AG04450 (cell line): Measurements from ENCODE around the gene TMEM150C. TPM values are rescaled to one million over a fixed set of nuclear protein-coding genes. Genes with fewer than 3 reads are reported as not detected.

Experiments used
- CTCF ChIA-PET: fragments of 300-600, 350-600 bp; formaldehyde crosslinking; extraction: SDS; loops from one replicate; lab custom pipeline; 2022; ENCODE audit warnings: antibody characterized with exemption, inconsistent platforms; lab: Charles Lee
- POLR2A ChIA-PET: fragments of 350-600 bp; formaldehyde crosslinking; extraction: SDS; loops from one replicate; lab custom pipeline; 2021; ENCODE audit warnings: antibody characterized with exemption, inconsistent platforms; lab: Yijun Ruan, JAX
- DNase-seq: peaks from one replicate; pipeline ENCODE4 v3.0.0-alpha.2; 2011; ENCODE audit warnings: low read depth, low spot score
- H3K27ac ChIP-seq: one replicate; pipeline ENCODE4 v1.5.1; 2012; ENCODE audit warnings: low read depth, low read length, control low read depth
- H3K27me3 ChIP-seq: one replicate; pipeline ENCODE4 v1.6.0; 2012; ENCODE audit warnings: low read length; ENCODE audit not compliant: control insufficient read depth, insufficient read depth
- H3K4me3 ChIP-seq: 2 replicates; pipeline ENCODE4 v1.5.1; 2011; ENCODE audit warnings: mild to moderate bottlenecking, low read depth, low read length, control low read depth
- H3K9me3 ChIP-seq: 2 replicates; pipeline ENCODE4 v1.5.1; 2012; ENCODE audit warnings: low read length; ENCODE audit not compliant: control insufficient read depth, insufficient read depth
- CTCF ChIP-seq: IDR thresholded peaks from 2 replicates; pipeline ENCODE4 v1.5.1; 2011; ENCODE audit warnings: low read depth, low read length, control low read depth, inconsistent platforms
- polyA plus RNA-seq: library from polyadenylated mRNA; depleted of rRNA; stranded (reverse); fragments of >200 nt; gene quantifications from 2 replicates; pipeline ENCODE4 v1.2.3, GENCODE V29; 2011

The TMEM150C gene
- polyA plus RNA-seq, 1 experiment, result 0.06 TPM

DNA sequence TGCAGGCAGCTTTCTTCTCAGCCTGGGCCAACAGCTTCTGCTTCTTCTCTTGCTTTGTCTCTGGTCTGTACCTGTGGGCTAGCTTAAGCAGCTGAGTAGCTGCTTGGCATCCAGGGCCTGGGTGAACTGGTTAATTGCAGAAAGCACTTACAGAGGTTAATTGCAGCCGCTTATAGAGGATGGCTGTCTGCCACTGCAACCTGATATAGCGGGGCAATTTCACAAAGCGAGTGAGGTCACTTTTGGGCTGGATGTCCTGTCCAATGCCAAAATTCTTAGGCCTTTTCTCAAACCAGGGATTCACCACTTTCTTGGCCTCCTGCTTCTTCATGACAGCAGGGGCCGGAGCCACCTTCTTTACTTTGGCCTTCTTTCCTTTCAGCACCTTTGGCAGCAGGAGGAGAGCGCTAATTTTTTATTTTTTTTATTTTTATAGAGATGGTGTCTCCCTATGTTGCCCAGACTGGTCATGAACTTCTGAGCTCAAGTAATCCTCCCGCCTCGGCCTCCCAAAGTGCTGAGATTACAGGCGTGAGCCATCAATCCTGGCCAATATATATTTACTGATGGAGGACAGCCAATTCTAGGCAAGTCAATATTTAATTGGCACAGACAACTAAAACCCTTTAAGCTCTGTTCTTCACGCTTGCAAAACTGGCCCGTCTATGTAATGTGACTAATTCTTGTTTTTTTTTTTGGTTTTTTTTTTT lies 70.4 kb downstream of the TMEM150C start:
- Histone ChIP-seq H3K27me3 (peaks cover 2% of the 10 kb centered on the region), H3K27ac (no peak overlapping the region), H3K9me3 (no peaks in the 10 kb centered on the region), H3K4me3 (no peak overlapping the region)
- ChIA-PET POLR2A (no interaction called here), CTCF (no interaction called here)
- TF ChIP-seq CTCF, result no peak
- no peak for DNase-seq

DNA sequence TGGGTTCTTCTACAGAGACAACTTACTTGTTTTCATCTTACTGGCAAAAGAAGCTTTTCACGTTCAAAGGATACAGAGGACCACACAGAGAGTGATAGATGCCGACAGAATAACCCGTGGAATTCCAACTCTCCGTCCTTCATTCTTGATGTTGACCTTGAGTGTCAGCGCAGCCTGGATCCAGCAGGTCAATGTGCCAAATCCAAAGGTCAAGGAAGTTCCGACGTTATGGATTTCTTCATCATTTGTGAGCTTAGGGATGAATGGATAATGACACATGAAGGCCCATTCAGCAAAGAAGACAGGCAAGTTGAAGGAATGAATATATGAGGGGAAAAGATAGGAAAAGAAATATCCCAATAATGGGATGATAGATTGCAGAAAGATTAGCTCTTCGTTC lies 71.8 kb downstream of the TMEM150C start:
- ChIA-PET POLR2A (no interaction called here), CTCF (no interaction called here)
- Histone ChIP-seq H3K27me3 (no peaks in the 10 kb centered on the region), H3K27ac (no peak overlapping the region), H3K9me3 (no peaks in the 10 kb centered on the region), H3K4me3 (no peak overlapping the region)
- no peak for DNase-seq
- no peak for TF ChIP-seq CTCF

GRCh38 chr4:82489076-82489475 lies 72.7 kb downstream of the TMEM150C start:
- ChIA-PET CTCF (interaction anchor here (0.6 to 0.9 kb wide), 2 partner anchors 16 to 522 kb away, joined by 3 read pairs; no protein-coding TSS in a partner anchor), POLR2A (no interaction called here)
- H3K4me3 ChIP-seq, result no peak overlapping the region
- H3K9me3 ChIP-seq, result no peaks in the 10 kb centered on the region
- H3K27me3 ChIP-seq, result no peaks in the 10 kb centered on the region
- DNase-seq, result no peak
- TF ChIP-seq CTCF, result no peak
- no peak overlapping the region for H3K27ac ChIP-seq

DNA sequence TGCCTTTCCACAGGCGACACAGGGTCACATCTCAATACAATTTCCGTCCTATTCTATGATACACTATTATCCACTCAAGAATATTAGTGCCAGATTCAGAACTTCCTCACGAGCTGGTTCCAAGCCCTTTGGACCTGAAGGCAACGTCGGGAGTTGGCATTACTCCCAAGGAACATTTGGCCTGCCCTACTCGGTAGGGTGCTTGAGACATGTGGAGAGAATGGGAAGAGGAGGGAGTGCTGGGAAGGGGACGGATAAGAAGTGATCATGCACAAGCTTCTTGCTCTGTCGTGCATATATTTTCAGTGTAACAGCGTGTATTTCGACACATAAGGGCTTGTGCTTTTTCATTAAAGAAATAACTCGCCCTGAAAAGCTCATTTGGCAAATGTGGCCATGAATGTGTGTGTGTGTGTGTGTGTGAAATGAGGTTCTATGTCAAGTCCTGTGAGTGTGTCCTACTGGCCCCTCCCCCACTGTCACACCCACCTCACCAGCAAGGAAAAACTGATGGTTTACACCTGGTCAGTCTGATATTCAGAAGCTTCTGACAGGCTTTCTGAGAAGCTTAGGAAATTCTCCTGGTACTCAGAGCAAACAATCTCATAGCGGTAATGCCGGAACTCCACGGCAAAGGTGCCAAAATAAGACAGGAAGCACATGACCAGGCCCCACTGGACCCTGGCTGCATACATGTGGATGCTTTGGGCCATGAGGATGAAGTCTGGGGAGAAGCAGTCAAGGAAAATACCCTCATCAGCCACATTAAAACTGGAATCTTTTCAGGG lies 76.6 kb downstream of the TMEM150C start:
- ChIA-PET POLR2A (interaction anchor here (0.7 kb wide), 1 partner anchor 191 kb away, joined by 3 read pairs; no protein-coding TSS in a partner anchor), CTCF (interaction anchor here (2.2 kb wide), 1 partner anchor 254 kb away, joined by 7 read pairs; no protein-coding TSS in a partner anchor)
- TF ChIP-seq CTCF, result no peak
- H3K4me3 ChIP-seq, result no peak overlapping the region
- no peak overlapping the region for H3K27ac ChIP-seq
- no peak for DNase-seq
- no peaks in the 10 kb centered on the region for H3K27me3 ChIP-seq
- H3K9me3 ChIP-seq, result no peaks in the 10 kb centered on the region

- DNase-seq, result no peak
- no peaks in the 10 kb centered on the region for H3K27me3 ChIP-seq
- no peak overlapping the region for H3K27ac ChIP-seq
- no peaks in the 10 kb centered on the region; the same call in 1 of the 2 replicates for H3K9me3 ChIP-seq
- no peak overlapping the region for H3K4me3 ChIP-seq
- POLR2A ChIA-PET, result no interaction called here
- CTCF ChIA-PET, result no interaction called here
- TF ChIP-seq CTCF, result no peak
Measured at GRCh38 chr4:82482387-82482786, 79.4 kb downstream of the TMEM150C start.
